HG03025 (cell line): ENCODE data around the gene IMPG1.

Experiments
- ATAC-seq: cut with Tn5 transposase; IDR thresholded peaks from one replicate; pipeline ENCODE4 v1.9.1; 2021; ENCODE audit warnings: mild to moderate bottlenecking, moderate library complexity; ENCODE audit not compliant: unreplicated experiment, low FRiP score

The IMPG1 gene, protein sequence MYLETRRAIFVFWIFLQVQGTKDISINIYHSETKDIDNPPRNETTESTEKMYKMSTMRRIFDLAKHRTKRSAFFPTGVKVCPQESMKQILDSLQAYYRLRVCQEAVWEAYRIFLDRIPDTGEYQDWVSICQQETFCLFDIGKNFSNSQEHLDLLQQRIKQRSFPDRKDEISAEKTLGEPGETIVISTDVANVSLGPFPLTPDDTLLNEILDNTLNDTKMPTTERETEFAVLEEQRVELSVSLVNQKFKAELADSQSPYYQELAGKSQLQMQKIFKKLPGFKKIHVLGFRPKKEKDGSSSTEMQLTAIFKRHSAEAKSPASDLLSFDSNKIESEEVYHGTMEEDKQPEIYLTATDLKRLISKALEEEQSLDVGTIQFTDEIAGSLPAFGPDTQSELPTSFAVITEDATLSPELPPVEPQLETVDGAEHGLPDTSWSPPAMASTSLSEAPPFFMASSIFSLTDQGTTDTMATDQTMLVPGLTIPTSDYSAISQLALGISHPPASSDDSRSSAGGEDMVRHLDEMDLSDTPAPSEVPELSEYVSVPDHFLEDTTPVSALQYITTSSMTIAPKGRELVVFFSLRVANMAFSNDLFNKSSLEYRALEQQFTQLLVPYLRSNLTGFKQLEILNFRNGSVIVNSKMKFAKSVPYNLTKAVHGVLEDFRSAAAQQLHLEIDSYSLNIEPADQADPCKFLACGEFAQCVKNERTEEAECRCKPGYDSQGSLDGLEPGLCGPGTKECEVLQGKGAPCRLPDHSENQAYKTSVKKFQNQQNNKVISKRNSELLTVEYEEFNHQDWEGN

DNA sequence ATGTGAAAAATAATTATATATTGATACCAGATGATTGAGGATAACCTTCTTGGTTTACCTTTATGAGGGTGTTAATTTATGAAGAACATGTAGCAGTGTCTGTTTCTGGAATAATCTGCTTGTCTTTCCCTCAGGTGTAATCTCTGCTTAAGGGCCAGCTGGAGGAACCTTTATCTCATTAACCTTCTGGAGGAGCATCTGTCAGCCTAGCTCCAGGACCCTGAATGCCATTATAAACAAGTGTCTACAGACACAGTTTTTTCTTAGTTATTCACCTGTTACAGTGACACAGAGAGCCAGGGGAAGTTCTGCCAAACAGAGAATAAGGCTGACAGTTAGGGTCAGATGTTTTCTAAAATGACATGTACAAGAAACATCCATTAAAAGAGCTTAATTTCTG is at the start of gene IMPG1:
TSS of gene IMPG1 (minus strand) at position 101 of the 400 bp plus-strand sequence. CDS start 174 bp downstream, outside the sequence.
- no peak for ATAC-seq

DNA sequence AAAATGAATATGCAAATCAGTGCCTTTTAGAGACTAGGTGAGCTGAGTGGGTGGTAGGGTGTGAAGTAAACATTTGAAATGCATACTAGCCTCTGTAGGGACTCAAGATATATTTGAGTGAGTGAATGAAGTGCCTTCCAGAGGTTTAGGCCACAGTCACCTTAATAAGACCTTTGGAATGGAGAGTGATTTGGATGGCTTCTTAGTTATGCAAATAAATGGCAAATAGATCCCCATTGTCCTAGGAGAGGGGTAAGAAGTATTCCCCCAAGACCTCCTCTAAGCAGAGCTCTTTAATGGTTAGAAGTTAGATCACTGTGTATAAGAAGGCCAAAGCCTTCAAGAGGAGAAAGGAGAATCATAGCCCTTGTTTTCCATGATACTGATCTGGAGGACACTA is 47.8 kb upstream of the IMPG1 start:
- no peak for ATAC-seq

DNA sequence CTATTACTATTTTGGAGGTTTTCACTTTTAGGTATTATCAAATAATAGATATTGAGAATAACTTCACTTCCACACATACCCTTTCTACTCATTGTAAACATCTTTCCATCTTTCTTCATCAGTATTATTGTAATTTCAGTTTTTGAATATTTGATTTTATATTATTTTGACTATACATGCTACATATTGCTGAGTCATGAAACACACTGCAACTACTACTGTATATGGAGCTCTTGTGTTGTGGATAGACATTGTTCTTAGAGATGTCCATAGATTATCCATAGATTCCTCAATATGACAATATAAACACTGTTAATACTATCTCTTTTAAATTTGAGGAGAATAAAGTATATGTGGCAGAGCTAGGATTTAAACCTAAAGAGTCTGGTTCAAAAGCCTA is 819 bp upstream of the IMPG1 start:
- ATAC-seq = no peak

DNA sequence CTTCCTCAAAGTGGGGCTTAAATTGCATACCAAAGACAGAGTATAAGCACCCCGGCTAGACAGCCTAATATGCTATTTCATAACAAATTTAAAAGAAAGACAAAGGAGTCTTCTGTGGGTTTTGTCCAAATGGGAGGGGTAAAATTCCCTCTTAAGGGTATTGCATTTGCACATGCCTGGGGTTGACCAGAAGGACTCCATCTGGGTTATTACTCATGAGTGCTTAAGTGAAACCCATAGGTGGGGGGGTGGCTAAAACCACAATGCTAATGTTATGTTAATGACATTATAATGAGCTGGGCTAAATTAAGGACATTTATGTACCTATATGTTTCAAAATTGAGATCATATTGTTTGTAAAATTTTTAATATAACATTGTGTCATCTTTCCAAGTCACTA is 15.0 kb downstream of the IMPG1 start:
- no peak for ATAC-seq

DNA sequence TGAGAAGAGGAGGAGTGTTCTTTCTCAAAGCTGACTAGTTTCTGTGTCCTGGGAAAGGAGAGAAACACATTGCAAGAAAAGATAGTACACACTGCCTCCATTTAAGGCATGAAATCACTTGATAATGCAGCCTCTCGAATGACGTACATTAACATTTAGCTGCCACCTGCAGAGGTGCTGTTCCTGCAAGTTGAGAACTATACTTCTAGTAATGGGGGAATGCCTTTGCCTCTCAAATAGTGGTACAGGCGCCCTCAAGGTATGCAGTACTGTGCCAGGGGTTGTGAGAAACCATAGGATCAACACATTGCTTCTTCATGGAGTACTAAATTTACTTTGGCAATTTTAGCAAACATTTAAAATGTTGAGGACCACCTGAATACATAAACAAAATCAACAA is 20.1 kb downstream of the IMPG1 start:
- ATAC-seq = no peak

DNA sequence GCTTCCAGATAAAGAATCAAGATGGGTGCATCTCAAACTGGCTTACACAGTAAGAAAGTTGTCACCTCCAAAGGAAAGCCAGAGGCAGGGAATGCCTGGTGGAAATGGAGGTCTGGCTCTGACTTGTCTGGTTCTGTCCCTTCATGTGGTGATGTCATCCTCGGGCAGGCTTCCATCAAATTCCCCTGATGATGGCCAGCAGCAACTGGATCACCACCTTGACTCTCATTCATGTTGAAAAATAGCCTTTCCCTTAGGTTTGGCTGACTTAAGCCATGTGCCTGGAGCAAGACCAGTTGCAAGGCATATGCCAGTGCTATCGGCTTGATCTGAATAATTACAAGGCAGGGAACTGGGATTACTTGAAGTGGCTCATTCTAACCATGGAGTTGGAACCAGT is 28.8 kb downstream of the IMPG1 start:
- no peak for ATAC-seq

DNA sequence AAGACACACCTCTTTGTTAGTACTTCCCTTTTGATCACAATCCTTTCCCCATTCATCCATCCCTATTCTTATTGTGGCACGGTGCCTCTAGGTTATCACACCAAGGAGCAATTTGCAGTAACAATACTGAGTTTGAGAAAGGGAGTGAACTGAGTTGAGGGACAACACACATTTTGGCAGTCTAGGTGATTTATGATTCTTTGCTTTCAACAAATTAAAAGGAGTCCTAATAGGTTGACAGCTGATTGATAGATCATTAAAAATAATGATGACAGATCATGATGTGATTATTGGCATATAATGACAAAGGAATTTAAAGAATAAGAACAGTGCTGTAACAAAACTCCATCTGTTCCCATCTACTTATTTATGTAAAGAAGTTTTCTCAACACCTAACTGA is 36.7 kb downstream of the IMPG1 start:
- ATAC-seq = no peak

DNA sequence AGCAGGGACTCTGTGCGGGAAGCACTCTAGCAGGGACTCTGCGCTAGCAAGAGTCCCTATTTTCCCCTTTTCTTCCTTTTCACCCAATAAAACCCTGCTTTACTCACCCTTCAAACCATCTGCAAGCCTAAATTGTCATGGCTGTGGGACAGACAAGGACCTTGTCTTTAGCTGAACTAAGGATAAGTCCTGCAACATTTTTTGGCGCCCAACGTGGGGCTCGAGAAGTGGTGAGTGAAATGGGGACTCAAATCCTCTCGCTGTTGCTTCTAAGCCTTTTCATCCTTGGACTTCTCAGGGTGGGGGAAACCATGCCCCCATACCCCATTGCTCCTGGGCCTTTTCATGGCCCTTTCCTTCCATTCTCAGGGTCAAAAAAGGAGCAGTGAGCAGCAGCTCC is 46.4 kb downstream of the IMPG1 start:
- no peak for ATAC-seq

DNA sequence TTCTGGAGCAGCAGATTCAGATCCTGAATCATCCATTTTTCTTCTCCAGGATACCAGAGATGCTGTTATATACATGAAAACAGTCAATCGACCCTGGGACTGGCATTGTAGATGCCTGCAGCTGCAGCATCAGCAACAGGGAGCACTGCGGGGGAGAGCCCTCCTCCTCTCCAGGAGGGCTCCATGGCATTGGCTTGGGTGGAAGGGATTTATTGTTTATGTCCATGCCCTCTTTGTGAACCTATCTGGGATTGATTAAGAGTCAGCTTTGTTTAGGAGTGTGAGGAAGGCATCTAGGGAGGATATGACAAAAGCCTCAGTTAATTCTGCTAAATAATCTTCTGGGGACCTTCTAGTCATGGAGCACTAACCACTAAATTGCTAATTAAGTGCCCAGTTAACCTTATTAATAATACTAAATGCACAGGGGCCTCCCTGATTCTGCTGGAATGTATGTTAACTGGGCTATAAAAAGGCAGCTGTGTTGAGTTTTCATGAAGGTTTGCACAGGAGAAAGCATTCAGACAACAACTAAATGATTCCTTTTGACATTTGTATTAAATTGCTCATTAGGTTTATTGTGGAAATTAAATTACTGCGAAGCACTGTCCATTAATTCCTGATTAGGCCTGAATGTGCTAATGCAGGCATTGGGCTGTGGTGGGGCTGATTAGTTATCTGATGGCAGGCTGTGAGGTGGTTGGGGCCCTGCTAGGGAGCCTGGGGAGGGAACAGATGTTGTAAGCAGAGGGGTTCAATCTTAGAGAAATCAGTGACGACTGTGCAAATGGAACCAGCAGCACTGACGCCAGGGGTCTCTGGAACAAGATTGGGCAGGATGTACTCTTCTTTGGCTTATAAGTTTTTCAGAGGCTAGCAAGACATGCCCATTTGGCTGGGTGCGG is 57.6 kb downstream of the IMPG1 start:
- ATAC-seq = no peak

DNA sequence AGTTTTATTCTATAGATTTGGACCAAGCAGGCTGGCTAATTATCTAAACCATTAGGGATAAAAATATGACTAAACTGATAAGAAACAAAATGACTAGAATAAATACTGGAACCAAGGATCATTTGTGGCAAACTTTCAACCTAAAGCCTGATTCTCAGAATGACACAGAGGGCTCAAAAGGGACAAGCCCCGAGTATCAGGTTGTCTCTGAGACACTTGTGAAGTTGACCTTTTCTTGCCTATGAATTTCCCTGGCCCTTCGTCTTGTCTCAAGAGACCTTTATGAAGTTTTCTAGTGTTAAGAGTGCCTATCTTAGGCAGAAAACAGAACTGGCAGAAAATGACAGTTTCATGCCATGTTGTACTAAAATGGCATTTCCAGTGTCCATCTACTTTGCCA is 68.3 kb downstream of the IMPG1 start:
- no peak for ATAC-seq

DNA sequence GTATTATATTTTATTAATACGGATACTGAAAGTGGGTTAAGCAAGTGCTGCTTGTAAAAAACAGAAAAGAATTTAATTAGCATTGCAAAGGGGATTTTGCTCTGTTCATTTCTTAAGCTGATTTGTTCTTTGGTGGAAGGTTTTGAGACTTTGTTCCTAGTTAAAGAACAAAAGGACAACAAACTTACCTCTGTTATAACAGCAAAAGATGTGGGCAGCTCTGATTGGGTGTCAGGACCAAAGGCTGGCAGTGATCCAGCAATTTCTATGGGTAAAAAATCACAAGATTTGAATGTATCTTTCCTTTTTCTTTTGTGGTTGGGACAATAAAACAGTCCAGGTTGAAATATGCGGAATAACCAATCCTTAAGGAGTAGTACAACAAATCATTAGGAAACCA is 68.8 kb downstream of the IMPG1 start:
- ATAC-seq = no peak

DNA sequence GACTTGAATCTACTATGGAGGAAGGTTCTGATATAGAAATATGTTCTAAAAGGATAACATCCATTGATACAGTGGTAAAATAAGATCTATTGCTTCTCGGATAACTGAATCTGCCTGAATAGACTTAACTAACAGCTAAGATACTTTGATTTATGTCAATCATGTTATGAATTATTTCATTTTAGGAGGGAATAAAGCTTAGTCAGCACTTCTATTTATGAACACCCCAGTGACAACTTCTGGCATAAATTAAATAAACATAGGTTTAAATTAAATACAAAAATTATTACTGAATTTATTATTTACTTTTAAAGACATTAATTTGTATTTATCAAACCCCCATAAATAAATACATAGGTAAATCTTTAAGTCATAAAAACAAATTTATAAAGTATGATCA is 69.3 kb downstream of the IMPG1 start:
- no peak for ATAC-seq

DNA sequence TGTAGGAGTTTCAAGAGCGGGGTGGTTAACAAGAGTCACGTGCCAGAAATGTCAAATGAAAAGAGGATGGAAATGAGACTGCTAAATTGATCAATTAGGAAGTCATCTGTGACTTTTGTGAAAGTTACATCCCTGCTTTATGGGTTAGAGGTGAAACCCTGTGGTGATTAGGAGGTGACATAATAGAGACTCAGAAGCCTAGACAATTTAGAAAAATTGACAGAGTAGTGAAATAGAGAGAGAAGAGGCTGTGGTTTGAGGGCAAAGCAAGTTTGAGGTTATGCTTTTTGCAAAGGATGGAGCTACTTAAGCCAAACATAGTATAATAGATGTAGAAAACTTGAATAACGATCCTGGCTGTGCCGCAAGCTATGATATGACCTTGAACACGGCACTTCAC is 71.8 kb downstream of the IMPG1 start:
- ATAC-seq = no peak

DNA sequence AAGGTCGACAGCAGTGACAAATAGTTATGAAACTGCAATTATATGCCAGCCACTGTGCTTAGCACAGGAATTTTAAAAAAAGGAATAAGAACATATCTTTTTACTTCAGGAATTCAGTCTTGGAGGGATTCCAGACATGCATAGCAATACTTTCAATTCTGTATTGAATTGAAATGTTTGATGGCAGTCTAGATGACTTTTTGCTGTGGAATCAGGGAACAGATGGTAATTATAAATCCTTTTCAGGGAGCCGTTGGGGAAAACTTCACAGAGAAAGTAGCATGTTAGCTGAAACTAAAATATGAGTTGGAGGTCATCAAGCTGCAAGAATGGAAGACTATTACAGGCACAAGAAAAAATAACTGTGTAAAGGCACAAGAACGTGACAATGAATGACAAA is 74.8 kb downstream of the IMPG1 start:
- ATAC-seq = no peak

DNA sequence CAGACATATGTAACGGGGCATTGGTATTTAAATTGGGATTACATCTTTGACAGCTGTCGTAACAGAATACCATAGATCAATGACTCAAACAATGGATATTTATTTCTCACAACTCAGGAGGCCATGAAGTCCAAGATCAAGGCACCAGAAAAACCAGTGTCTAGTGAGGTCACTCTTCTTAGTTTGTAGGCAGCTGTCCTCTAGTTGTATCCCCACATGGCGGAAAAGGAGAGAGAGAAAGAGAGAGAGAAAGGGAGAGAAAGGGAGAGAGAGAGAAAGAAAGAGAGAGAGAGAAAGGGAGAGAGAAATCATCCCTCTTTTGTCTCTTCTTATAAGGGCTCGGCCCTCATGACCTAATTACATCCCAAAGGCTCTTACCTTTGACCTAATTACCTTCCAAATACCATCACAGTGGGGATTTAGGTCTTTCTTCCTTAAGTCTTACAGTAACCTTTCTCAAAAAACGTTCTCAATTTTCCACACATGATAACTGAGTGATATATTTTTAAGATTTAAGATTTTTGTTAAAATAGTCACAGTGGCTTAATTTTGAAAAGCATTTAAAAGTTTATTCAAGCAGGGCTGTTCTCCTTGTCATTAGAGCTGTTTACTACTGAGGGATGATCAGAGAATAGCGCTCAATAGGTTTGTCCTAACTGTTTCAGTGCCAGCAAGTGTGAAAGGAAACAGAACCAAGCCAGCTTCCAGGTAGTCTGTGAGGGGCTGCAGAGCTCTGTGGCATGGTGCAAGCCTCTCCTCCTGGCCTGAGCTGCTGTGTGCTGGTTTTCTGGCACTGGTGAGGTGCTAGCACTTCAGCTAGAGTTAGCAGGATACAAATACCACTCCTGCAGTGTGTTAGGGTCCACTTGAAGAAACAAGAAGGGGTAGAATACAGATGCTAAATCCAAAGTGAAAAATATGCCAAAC is 79.0 kb downstream of the IMPG1 start:
- no peak for ATAC-seq

DNA sequence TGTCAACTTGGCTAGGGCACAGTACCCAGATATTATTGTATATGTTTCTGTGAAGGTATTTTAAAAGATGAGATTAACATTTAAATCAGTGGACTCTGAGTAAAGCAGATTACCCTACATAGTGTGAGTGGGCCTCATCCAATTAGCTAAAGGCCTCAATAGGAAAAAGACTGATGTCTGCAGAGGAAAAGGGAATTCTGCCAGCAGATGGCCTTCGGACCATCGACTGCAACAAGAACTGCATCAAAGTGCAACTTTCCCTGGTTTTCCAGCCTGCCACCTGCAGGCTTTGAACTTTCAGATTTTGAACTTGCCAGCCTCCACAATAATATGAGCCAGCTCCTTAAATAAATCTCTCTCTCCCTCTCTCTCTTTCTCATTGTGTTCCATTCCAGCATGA is 80.5 kb downstream of the IMPG1 start:
- ATAC-seq = no peak

DNA sequence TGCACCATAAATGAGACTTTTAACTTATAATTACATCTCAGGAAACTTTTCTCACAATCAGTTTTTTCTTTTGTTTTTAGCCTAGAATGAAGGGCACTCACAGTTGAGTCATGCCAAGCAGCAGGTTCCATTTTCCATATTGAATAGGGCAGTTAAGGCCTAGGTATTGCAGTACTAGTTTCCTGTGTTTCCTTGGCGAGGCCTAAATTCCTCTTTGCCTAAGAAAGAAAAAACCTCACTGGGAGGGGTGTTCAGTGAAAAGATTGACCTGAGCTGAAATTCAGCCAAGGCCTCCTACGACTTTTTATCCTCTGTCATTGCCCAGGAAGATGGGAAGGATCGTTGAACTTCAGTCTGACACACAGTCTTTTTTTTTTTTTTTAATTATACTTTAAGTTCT is 85.5 kb downstream of the IMPG1 start:
- ATAC-seq = no peak

DNA sequence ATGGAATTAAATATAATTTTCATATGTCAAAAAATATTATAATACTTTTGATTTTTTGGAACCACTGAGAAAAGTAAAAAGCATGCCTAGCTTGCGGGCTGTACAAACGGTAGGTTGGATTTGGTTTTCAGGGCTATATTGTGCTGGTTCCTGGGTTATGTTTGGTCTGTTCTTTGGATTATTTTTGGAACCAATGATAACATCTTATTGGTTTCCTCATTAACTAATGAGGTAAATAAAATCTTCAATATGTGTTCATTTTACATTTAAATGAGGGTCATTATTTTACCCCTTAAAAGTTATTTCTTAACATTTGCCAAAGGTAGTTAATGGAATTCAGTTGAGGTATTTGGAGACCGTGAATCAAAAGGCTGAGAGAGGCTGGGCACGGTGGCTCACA is 96.6 kb downstream of the IMPG1 start:
- no peak for ATAC-seq

DNA sequence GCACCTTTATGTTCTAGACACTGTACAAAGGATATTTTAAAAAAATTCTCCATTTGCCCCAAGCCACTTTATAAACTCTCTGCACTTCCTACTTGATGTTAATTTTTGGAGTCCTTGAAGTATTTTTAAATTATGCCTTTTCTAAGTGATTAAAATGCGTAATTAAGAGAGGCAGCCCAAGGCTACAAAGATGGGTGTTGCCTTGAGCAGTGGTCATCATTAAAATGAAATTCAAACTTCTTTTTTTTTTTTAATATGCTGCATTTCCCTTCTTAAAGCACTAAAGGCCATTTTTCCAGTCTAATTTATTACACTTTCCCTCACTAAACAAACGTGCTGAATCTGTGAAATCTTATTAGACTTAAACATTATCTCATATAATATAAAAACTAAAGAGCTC is 102.4 kb downstream of the IMPG1 start:
- no peak for ATAC-seq

DNA sequence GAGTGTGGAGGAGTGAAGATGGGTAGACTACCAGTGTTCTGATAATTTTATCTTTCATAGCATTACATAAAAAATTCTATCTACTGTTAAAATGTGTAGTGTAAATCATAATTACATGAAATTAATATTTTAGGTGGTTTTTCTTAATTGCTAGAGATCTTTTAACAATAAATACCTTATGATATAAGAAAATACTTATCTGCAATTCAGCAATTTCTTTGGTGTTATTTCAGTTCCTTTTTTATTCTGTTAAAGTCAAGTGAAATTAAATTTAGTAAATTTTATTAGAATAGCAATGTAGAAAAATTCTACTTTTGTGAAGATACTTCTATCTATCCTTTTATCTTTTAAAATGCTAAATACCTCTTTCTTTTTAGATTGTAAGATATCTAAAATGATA is 104.3 kb downstream of the IMPG1 start:
- no peak for ATAC-seq
